ENCODE measurements around the gene KAT14.

DNA sequence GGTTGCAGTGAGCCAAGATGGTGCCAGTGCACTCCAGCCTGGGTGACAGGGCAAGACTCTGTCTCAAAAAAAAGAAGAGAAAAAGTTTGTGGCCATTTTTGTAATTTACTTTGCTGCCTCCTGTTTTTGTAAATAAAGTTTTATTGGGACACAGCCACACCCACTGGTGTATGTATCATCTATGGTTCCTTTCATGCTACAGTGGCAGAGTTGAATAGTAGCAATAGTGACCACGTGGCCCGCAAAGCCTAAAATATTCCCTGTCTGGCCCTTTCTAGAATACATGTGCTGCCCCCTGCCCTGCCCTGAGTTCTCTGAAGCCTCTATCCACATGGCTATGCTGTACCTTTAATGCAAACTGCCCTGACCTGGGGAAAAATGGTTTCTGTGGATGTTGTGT, 75.3 kb downstream of the KAT14 start:
- TF ChIP-seq, protein P1, sequence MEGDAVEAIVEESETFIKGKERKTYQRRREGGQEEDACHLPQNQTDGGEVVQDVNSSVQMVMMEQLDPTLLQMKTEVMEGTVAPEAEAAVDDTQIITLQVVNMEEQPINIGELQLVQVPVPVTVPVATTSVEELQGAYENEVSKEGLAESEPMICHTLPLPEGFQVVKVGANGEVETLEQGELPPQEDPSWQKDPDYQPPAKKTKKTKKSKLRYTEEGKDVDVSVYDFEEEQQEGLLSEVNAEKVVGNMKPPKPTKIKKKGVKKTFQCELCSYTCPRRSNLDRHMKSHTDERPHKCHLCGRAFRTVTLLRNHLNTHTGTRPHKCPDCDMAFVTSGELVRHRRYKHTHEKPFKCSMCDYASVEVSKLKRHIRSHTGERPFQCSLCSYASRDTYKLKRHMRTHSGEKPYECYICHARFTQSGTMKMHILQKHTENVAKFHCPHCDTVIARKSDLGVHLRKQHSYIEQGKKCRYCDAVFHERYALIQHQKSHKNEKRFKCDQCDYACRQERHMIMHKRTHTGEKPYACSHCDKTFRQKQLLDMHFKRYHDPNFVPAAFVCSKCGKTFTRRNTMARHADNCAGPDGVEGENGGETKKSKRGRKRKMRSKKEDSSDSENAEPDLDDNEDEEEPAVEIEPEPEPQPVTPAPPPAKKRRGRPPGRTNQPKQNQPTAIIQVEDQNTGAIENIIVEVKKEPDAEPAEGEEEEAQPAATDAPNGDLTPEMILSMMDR (IDR thresholded peaks at IDR 0.05; ENCODE audit: insufficient read depth, low read depth, low read length) = no peak
- TF ChIP-seq EZH2 (IDR thresholded peaks at IDR 0.05; ENCODE audit: insufficient read depth, low read length) = no peak

All from astrocyte (in vitro differentiated cells and primary cell).